ENCODE results near the gene MPEG1. TPM values are rescaled to one million over a fixed set of nuclear protein-coding genes. Genes with fewer than 3 reads are reported as not detected.
A peak's percentile ranks its signal among the peaks of the same experiment; 100 is the strongest.

Gene MPEG1
- total RNA-seq, 1 experiment from 2014 or later, result 0.08 TPM

GRCh38 chr11:59206635-59207034, 6.1 kb downstream of the MPEG1 start:
- no peak overlapping the region for H3K4me3 ChIP-seq (ENCODE audit: low read depth in 2 of 2, low read length in 2 of 2)
- H3K9me3 ChIP-seq (ENCODE audit: control insufficient read depth, insufficient read depth, low read depth, low read length), result no peaks in the 10 kb centered on the region
- DNase-seq (ENCODE audit: low read depth, low spot score), result no peak
- TF ChIP-seq CTCF (IDR thresholded peaks at IDR 0.05), result peak; percentile 66
- no peak for TF ChIP-seq TCF7L2 (IDR thresholded peaks at IDR 0.05; ENCODE audit: low read depth, low read length)
- POLR2A ChIA-PET, result no interaction called here
- no peaks in the 10 kb centered on the region for H3K4me1 ChIP-seq (ENCODE audit: control insufficient read depth, insufficient read depth, low read length)
- intact Hi-C loops (cut with micrococcal nuclease; ENCODE audit: unreplicated experiment) (loop anchor here (1.0 kb wide), 1 partner anchor 225 kb away; no protein-coding TSS in a partner anchor), in situ Hi-C loops (cut with HindIII; ENCODE audit: low pct_unique_long_range_greater_than_20kb, low sequenced_read_pairs) (no loop called here)
- H3K27ac ChIP-seq (ENCODE audit: low read length), result no peak overlapping the region
- BruUV-seq (replicated peaks), result no TSS peak
- no peaks in the 10 kb centered on the region; the same call in 1 of the 2 replicates for H3K27me3 ChIP-seq (ENCODE audit: control insufficient read depth, insufficient read depth, low read length)
- CTCF ChIA-PET, result interaction anchor here (0.7 to 2.1 kb wide), 2 partner anchors 35 to 421 kb away, joined by 3 to 16 read pairs; partner anchors contain the start of gene DTX4
- peak; percentile 78 for ATAC-seq
- no peaks in the 10 kb centered on the region for H3K36me3 ChIP-seq (ENCODE audit: control insufficient read depth, insufficient read depth, low read length)

GRCh38 chr11:59205648-59206047, 7.1 kb downstream of the MPEG1 start:
- in situ Hi-C loops (cut with HindIII; ENCODE audit: low pct_unique_long_range_greater_than_20kb, low sequenced_read_pairs) (no loop called here), intact Hi-C loops (cut with micrococcal nuclease; ENCODE audit: unreplicated experiment) (loop anchor here (1.0 kb wide), 1 partner anchor 226 kb away; no protein-coding TSS in a partner anchor)
- TF ChIP-seq TCF7L2 (IDR thresholded peaks at IDR 0.05; ENCODE audit: low read depth, low read length) (no peak), POLR2AphosphoS5 (IDR thresholded peaks at IDR 0.05; ENCODE audit: low read depth, low read length) (no peak)
- no peak overlapping the region for H3K4me3 ChIP-seq (ENCODE audit: low read depth in 2 of 2, low read length in 2 of 2)
- ChIA-PET CTCF (interaction anchor here (0.7 to 2.1 kb wide), 2 partner anchors 34 to 516 kb away, joined by 6 to 16 read pairs; partner anchors contain the start of gene DTX4), POLR2A (no interaction called here)
- H3K4me1 ChIP-seq (ENCODE audit: control insufficient read depth, insufficient read depth, low read length), result no peaks in the 10 kb centered on the region
- H3K9me3 ChIP-seq (ENCODE audit: control insufficient read depth, insufficient read depth, low read depth, low read length), result no peaks in the 10 kb centered on the region
- no peak overlapping the region for H3K27ac ChIP-seq (ENCODE audit: low read length)
- ATAC-seq (no peak), DNase-seq (ENCODE audit: low read depth, low spot score) (no peak)
- no TSS peak for BruUV-seq (replicated peaks)
- H3K27me3 ChIP-seq (ENCODE audit: control insufficient read depth, insufficient read depth, low read length), result no peaks in the 10 kb centered on the region; the same call in 1 of the 2 replicates
- H3K36me3 ChIP-seq (ENCODE audit: control insufficient read depth, insufficient read depth, low read length), result no peaks in the 10 kb centered on the region

- ATAC-seq (no peak), DNase-seq (ENCODE audit: low read depth, low spot score) (no peak)
- in situ Hi-C loops (cut with HindIII; ENCODE audit: low pct_unique_long_range_greater_than_20kb, low sequenced_read_pairs), result no loop called here
- BruUV-seq (replicated peaks), result no TSS peak
- Histone ChIP-seq H3K4me3 (ENCODE audit: low read depth in 2 of 2, low read length in 2 of 2) (no peak overlapping the region), H3K9me3 (ENCODE audit: control insufficient read depth, insufficient read depth, low read depth, low read length) (no peaks in the 10 kb centered on the region), H3K27me3 (ENCODE audit: control insufficient read depth, insufficient read depth, low read length) (no peaks in the 10 kb centered on the region; the same call in 1 of the 2 replicates), H3K4me1 (ENCODE audit: control insufficient read depth, insufficient read depth, low read length) (no peaks in the 10 kb centered on the region), H3K36me3 (ENCODE audit: control insufficient read depth, insufficient read depth, low read length) (no peaks in the 10 kb centered on the region), H3K27ac (ENCODE audit: low read length) (no peak overlapping the region)
- ChIA-PET CTCF (no interaction called here), POLR2A (no interaction called here)
- no peak for TF ChIP-seq CTCF (IDR thresholded peaks at IDR 0.05)
- no peak for TF ChIP-seq POLR2AphosphoS5 (IDR thresholded peaks at IDR 0.05; ENCODE audit: low read depth, low read length)
- no peak for TF ChIP-seq TCF7L2 (IDR thresholded peaks at IDR 0.05; ENCODE audit: low read depth, low read length)
- TF ChIP-seq REST (IDR thresholded peaks at IDR 0.05; ENCODE audit: insufficient read depth in 1 of 2, low read depth in 2 of 2, low read length in 1 of 2), result no peak
- no peak for TF ChIP-seq SIN3A (IDR thresholded peaks at IDR 0.05; ENCODE audit: borderline replicate concordance, insufficient read depth, low read depth, low read length)
- intact Hi-C loops (cut with micrococcal nuclease; ENCODE audit: unreplicated experiment), result no loop called here
These were observed 8.0 kb downstream of the MPEG1 start for GRCh38 chr11:59204746-59205145.

Measured in Panc1 (cell line).